D341Med (cell line): ENCODE measurements around the gene KATNAL1.
A peak's percentile ranks its signal among the peaks of the same experiment; 100 is the strongest.

Source experiments
- DNase-seq: peaks from one replicate; pipeline ENCODE4 v3.0.0; 2012; ENCODE audit warnings: low spot score

The KATNAL1 gene

GRCh38 chr13:30307194-30307970, at the start of gene KATNAL1:
Gene KATNAL1 (minus strand): TSS chr13:30307551. CDS start chr13:30283777, 23,774 bp downstream.
- DNase-seq = peak; percentile 93

GRCh38 chr13:30355839-30356238, 48.5 kb upstream of the KATNAL1 start:
- DNase-seq = no peak

- peak; percentile 55 for DNase-seq
Measured at GRCh38 chr13:30355384-30355699, 48.0 kb upstream of the KATNAL1 start.

GRCh38 chr13:30354493-30355383, 47.4 kb upstream of the KATNAL1 start:
- no peak for DNase-seq

- no peak for DNase-seq
Measured at GRCh38 chr13:30353471-30354215, 46.3 kb upstream of the KATNAL1 start.

GRCh38 chr13:30353060-30353459, 45.7 kb upstream of the KATNAL1 start:
- no peak for DNase-seq

GRCh38 chr13:30352121-30352520, 44.8 kb upstream of the KATNAL1 start:
- DNase-seq = no peak

- no peak for DNase-seq
Measured at GRCh38 chr13:30346789-30347167, 39.4 kb upstream of the KATNAL1 start.

GRCh38 chr13:30346153-30346788, 38.9 kb upstream of the KATNAL1 start:
- no peak for DNase-seq

- DNase-seq = no peak
Measured at GRCh38 chr13:30345426-30346100, 38.2 kb upstream of the KATNAL1 start.

- DNase-seq = no peak
Measured at GRCh38 chr13:30341815-30342570, 34.6 kb upstream of the KATNAL1 start.

GRCh38 chr13:30340331-30341250, 33.2 kb upstream of the KATNAL1 start:
- no peak for DNase-seq

GRCh38 chr13:30339738-30340330, 32.5 kb upstream of the KATNAL1 start:
- DNase-seq = no peak

- no peak for DNase-seq
Measured at GRCh38 chr13:30338952-30339351, 31.6 kb upstream of the KATNAL1 start.

GRCh38 chr13:30338331-30338851, 31.0 kb upstream of the KATNAL1 start:
- no peak for DNase-seq

- DNase-seq = no peak
Measured at GRCh38 chr13:30337061-30337610, 29.8 kb upstream of the KATNAL1 start.

- DNase-seq = peak; percentile 67
Measured at GRCh38 chr13:30334663-30335386, 27.5 kb upstream of the KATNAL1 start.

- DNase-seq = no peak
Measured at GRCh38 chr13:30333616-30334015, 26.3 kb upstream of the KATNAL1 start.
